Endometrial microvascular endothelial cells (primary cell): Measurements from ENCODE around the gene LPP. TPM values are rescaled to one million over a fixed set of nuclear protein-coding genes. Genes with fewer than 3 reads are reported as not detected.

Experiments used
- in situ Hi-C: cut with HindIII; loops from 2 replicates; pipeline ENCODE4 v1.10.0; 2017; ENCODE audit warnings: low sequenced_read_pairs, low pct_unique_long_range_greater_than_20kb; ENCODE audit errors: inconsistent ontology term
- total RNA-seq: library from RNA; depleted of rRNA; stranded (reverse); fragments of >200 nt; gene quantifications from one replicate; pipeline ENCODE4 v1.2.3, GENCODE V29; 2015; ENCODE audit errors: inconsistent ontology term

Gene LPP
- total RNA-seq, 1 donor from 2014 or later: 43.2 TPM

DNA sequence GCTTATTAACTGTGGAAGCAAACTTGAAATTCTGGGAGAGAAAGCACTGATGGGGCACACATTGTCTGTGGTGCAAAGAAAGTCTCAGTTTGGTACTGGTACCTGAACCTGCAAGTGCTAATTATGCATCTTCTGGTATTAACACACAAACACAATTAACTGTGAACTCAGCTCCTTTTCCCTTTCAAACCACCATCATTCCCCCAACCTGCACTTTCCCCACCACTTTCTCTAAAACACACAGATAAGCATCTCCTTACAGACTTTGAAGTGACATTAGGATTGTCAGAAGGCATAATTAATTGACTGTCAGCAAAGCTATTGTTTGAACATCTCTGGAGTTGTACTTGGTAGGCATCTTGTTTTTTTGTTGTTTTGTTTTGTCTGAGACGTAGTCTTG lies 565.6 kb downstream of the LPP start:
- in situ Hi-C loops: no loop called here

GRCh38 chr3:188720215-188720614 lies 566.3 kb downstream of the LPP start:
- in situ Hi-C loops: no loop called here

- in situ Hi-C loops: no loop called here
Measured at GRCh38 chr3:188720636-188721035, 566.7 kb downstream of the LPP start.

DNA sequence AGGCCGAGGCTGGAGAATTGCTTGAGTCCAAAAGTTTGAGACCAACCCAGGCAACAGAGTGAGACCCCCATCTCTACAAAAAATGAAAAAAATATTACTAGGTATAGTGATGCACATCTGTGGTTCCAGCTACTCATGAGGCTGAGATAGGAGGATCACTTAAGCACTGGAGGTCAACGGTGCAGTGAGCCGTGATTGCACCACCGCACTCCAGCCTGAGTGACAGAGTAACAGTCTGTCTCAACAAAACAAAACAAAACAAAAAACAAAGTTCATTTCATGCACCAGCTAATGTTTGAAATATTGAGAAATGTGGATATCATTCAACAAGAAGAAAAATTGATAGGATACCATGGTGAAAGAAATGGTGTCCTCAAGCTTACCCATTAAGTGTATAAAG lies 567.4 kb downstream of the LPP start:
- in situ Hi-C loops: no loop called here

DNA sequence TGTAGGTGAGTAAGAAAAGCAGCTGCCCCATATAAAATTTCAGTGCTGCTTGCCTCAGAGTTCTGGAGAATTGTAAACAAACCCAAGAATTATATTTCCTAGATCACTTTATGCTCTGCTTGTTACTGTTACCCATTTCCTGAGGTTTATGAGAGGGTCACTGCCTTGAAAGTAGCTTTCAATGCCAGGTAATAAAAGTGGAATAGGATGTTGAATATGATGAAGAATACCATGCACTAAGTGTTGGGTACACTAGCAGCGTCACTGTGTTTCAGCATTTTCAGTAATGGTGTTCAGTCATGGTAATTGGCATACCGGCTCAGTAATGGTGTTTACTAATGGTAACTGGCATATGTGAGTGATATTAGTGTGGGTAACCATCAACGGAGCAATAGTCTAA lies 568.0 kb downstream of the LPP start:
- in situ Hi-C loops: no loop called here

DNA sequence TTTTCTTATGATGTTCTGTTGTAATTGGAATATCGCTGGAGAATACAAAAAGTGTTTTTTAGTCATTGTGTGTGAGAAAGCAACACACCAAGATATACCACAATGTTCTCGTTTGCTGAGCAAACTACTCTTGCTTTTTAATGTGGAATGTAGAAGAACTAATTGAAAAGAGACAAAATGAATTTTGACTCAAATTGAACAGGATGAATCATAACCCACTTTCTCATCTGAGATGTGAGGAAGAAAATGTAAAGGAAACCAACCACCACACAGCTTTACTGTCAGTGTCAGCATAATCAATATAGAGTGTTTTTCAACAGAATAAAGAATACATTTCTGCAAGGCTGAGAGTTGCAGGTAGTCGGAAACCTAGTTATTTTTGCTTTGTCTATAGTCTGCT lies 569.0 kb downstream of the LPP start:
- in situ Hi-C loops: no loop called here

- in situ Hi-C loops: no loop called here
Measured at GRCh38 chr3:188727052-188727451, 573.1 kb downstream of the LPP start.

DNA sequence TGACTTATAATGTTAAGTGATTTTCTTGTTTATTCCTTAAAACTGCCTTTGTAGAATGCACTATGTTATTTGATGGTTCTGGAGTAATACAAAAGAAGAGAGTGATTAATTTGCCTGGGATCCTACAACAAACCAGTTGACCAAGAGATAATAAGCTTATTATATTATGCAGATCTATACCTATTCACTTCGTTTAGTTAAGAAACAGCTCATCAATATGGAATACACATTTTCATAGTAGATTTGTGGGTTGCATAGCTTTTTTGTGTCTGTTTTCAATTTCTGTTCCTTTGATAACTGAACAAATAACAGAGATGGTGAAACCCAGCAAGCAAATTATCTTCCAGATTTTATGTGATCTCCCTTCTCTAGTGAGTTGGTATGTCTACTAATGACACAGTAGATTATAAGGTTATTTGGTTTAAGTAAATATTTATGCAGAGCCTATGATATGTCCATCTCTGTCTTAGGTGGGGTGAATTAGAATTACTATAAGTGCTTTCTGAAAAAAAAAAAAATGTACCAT lies 574.5 kb downstream of the LPP start:
- in situ Hi-C loops: no loop called here

- in situ Hi-C loops: no loop called here
Measured at GRCh38 chr3:188729422-188729821, 575.5 kb downstream of the LPP start.

DNA sequence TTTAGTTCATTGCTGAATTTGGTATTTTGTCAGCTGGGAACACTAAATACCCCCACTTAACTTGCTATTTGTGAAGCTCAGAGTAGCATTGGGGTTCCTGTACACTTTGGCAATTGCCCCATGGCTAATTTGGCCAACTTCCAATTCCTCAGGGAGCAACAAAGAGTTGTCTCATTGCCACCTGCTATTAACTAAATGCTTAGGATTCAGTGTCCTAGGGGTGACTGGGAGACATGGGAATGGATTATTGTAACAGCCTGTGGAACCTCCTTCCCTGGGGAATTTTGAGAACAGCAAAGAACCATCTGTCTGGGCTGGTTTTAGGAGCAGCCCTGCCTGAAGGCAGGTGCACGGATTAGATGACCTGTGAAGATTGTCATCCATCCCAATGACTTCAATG lies 580.4 kb downstream of the LPP start:
- in situ Hi-C loops: no loop called here

DNA sequence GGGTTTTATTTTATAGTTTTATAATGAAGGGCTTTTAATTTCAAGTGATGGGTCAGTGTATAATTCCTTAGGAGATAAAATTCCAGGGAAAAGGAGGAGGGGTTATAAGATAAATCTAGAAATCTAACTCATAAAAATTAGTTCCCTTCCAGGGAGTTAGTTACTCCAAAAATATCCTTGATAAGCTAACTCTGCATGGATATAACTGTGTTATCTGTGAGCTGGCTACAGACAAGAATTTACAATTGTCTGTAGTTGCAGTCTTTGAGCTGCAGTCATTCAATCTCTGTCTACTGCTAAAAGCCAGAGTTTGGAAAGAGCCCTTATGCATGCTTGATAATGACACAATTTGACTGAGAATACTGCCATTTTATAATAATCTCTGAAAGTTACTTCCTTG lies 585.6 kb downstream of the LPP start:
- in situ Hi-C loops: no loop called here

DNA sequence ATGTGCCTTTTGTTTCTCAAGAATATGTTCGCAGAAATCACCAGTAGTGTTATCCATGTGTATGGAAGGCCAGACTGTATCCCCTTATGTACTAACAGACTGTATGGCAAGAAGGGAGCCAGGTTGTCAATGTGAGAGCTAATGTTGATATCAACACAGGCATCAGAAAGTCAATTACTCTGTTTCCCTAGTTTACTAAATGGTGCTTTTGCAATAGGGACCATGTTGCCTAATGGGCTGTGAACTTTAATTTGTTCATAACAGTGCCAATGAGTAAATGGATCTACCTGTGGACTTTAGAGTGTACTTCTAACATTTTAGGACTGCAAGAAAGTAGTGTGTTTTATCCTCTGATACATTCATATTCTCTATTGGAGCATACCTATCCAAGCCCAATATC lies 586.1 kb downstream of the LPP start:
- in situ Hi-C loops: no loop called here

- in situ Hi-C loops: no loop called here
Measured at GRCh38 chr3:188742755-188743550, 589.0 kb downstream of the LPP start.

- in situ Hi-C loops: no loop called here
Measured at GRCh38 chr3:188744166-188744565, 590.2 kb downstream of the LPP start.

DNA sequence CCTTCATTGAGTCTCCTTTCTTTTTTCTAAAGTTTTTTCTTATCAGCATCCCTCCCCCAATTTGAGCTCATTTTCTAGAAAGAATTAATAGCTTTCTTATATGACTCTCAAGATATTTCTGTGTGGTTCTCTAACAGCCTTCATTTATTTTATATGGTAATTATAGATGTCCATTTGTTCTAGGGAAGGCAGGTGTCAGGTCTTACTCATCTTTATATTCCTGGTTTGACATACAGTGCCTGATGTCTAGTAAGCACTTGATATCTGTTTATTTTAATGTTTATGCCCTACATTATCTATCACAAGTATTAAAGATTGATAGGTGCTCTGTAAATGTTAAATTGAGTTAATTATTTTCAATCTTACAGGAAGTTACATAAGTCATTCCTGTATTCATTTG lies 591.1 kb downstream of the LPP start:
- in situ Hi-C loops: no loop called here

GRCh38 chr3:188746291-188746783 lies 592.4 kb downstream of the LPP start:
- in situ Hi-C loops: no loop called here

GRCh38 chr3:188747489-188747888 lies 593.5 kb downstream of the LPP start:
- in situ Hi-C loops: no loop called here

- in situ Hi-C loops: no loop called here
Measured at GRCh38 chr3:188749010-188749617, 595.2 kb downstream of the LPP start.

DNA sequence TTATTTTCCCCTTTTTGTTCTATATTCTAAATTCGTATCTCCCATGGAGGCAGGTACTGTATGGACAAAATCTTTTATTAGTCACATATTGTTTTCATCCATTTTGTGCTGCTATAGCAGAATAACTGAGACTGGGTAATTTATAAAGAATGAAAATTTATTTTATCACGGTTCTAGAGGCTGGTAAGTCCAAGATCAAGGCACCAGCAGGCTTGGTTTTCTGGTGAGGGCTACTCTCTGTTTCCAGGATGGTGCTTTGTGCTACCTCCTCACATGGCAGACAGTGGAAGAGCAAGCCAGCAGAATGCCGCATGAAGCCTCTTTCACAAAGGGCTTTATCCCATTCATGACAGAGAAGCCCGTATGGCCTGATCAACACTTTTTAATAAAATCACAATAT lies 595.9 kb downstream of the LPP start:
- in situ Hi-C loops: no loop called here

DNA sequence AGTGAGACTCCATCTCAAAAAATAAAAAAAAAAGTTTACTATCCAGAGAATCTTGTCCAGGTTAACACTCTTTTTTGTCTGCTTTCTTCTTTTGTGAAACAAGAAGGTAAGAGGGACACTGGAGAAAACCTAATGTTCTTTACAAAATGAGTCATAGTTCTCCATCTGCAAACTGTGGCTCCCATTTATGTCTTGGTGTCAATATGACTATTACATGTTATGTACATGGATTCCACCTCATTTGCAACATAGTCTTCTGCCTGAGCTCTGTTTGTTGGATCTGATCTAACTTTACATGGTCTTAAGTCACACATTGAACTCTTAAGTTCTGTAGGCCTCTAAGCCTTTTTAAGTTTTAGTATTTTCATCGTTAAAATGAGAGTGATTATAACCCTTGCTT lies 596.7 kb downstream of the LPP start:
- in situ Hi-C loops: no loop called here
